Measurements from ENCODE around the gene PIK3R6.

Gene PIK3R6

DNA sequence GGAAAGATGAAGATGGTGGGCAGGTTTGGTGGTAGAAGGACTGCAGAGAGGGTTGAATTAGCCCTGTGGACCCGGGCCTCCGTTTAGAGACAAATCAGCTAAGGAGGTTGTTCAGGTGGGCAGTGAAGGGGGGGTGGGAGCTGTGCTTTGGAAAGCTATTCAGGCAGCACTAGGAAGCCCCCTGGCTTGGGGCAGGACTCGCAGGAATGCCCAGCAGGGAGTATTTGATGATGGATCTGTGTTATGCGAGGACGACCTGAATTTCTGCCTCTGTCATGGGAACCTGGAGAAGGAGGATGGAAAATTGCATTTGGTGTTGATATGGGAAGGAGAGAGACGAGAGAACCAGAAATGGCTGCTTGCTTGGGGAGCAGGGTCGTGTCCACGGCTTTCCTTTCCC lies 112.6 kb downstream of the PIK3R6 start:
- peaks cover 0 to 3% (median 0%) of the 10 kb centered on the region in 5 experiments for H3K27me3 ChIP-seq (replicated peaks in 2 of 5; ENCODE audit: control insufficient read depth in 4 of 5, insufficient read depth in 5 of 5, low read length in 4 of 5)
- no peaks in the 10 kb centered on the region for H3K9me3 ChIP-seq (ENCODE audit: control extremely low read depth in 1 of 5, control insufficient read depth in 4 of 5, insufficient read depth in 2 of 5, low read depth in 1 of 5, low read length in 4 of 5)
- no peaks in the 10 kb centered on the region for H3K36me3 ChIP-seq (ENCODE audit: control insufficient read depth in 4 of 4, insufficient read depth in 4 of 4, low read length in 3 of 4)
- 100% methylated on average over 6 of the region's 8 CpGs for WGBS (ENCODE audit: insufficient coverage)
- POLR2A ChIA-PET, result no interaction called here
- no peaks in the 10 kb centered on the region for H3K4me1 ChIP-seq (ENCODE audit: control extremely low read depth in 1 of 4, control insufficient read depth in 4 of 4, insufficient read depth in 4 of 4, low read length in 3 of 4)
- no peak for DNase-seq
- H3K4me3 ChIP-seq (ENCODE audit: control insufficient read depth in 1 of 7, extremely low read depth in 1 of 7, insufficient read depth in 4 of 7, low read depth in 2 of 7, low read length in 6 of 7), result no peak overlapping the region
- CTCF ChIA-PET, result interaction anchor here (0.7 to 7.9 kb wide), 5 partner anchors 13 to 173 kb away, joined by 3 to 77 read pairs (median 3); no protein-coding TSS in a partner anchor
- H3K27ac ChIP-seq (ENCODE audit: insufficient read depth in 1 of 2, low read depth in 1 of 2, low read length in 2 of 2, poor library complexity in 1 of 2, severe bottlenecking in 2 of 2), result no peak overlapping the region

DNA sequence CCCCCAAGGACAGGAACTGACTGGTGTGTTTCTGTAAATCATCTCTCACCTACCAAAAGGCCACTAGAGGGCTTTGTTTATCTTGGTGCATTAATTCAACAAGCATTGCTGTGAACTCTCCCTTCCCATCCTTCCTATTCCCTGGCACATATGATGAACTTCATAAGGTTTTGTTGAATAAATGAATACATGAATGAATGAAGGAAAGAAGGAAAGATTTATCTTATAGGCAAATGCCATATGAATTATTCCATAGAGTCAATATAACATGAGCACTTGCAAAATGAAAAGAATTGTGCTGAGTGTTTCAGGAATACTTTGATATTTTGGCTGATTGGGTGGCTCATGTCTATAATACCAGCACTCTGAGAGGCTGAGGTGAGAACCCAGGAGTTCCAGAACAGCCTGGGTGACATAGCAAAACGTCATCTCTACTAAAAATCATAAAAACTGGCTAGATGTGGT lies 113.5 kb downstream of the PIK3R6 start:
- peaks cover 0 to 2% (median 0%) of the 10 kb centered on the region in 5 experiments for H3K27me3 ChIP-seq (replicated peaks in 2 of 5; ENCODE audit: control insufficient read depth in 4 of 5, insufficient read depth in 5 of 5, low read length in 4 of 5)
- no peaks in the 10 kb centered on the region for H3K36me3 ChIP-seq (ENCODE audit: control insufficient read depth in 4 of 4, insufficient read depth in 4 of 4, low read length in 3 of 4)
- H3K9me3 ChIP-seq (ENCODE audit: control extremely low read depth in 1 of 5, control insufficient read depth in 4 of 5, insufficient read depth in 2 of 5, low read depth in 1 of 5, low read length in 4 of 5), result no peaks in the 10 kb centered on the region
- no peaks in the 10 kb centered on the region for H3K4me1 ChIP-seq (ENCODE audit: control extremely low read depth in 1 of 4, control insufficient read depth in 4 of 4, insufficient read depth in 4 of 4, low read length in 3 of 4)
- 100% methylated on average over 1 of the region's 1 CpG for WGBS (ENCODE audit: insufficient coverage)
- peak; percentile 44 to 59 (median 55) for DNase-seq
- ChIA-PET CTCF (interaction anchor here (0.7 to 7.9 kb wide), 10 partner anchors 12 to 291 kb away, joined by 3 to 77 read pairs (median 4); no protein-coding TSS in a partner anchor), POLR2A (no interaction called here)
- H3K27ac ChIP-seq (ENCODE audit: insufficient read depth in 1 of 2, low read depth in 1 of 2, low read length in 2 of 2, poor library complexity in 1 of 2, severe bottlenecking in 2 of 2), result no peak overlapping the region
- no peak overlapping the region for H3K4me3 ChIP-seq (ENCODE audit: control insufficient read depth in 1 of 7, extremely low read depth in 1 of 7, insufficient read depth in 4 of 7, low read depth in 2 of 7, low read length in 6 of 7)

DNA sequence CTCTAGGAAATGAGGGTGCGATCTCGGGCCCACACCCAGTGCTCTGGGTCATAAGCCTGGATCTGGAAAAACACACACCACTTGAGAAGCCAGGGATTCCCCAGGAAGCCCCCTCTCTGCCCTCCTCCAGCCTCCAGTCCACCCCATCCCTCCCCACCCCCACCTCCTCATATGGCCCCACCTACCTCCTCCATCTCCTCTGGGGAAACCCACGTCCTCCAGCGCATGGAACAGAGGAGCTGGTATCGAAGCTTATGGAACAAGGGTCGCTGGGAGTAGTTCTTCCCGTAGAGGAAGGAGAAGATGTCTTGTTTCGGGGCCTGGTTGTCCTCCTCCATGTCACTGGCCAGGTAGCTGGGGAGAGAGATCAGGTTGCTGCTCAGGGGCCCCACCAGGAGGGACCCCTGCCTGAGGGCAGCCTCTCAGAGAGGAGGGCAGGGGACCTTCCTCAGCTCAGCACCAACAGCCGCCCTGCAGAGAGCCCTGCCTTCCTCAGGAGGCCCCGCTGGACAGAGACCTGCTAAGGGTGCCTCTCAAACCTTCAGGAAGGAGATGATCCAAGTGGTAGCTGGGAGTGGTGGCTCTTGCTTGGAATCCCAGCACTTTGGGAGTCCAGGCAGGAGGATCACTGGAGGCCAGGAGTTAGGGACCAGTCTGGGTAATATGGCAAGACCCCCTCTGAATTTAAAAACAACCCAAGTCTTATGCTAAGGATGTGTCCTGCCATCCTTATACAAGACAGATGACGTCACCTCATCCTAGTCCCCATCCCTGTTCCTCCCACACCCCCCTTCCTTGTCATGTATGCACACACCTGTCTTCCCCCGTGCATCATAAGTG lies 114.1 kb downstream of the PIK3R6 start:
- no peak overlapping the region for H3K4me3 ChIP-seq (ENCODE audit: control insufficient read depth in 1 of 7, extremely low read depth in 1 of 7, insufficient read depth in 4 of 7, low read depth in 2 of 7, low read length in 6 of 7)
- CTCF ChIA-PET, result interaction anchor here (0.7 to 7.9 kb wide), 9 partner anchors 13 to 290 kb away, joined by 3 to 77 read pairs (median 3); no protein-coding TSS in a partner anchor
- H3K36me3 ChIP-seq (ENCODE audit: control insufficient read depth in 4 of 4, insufficient read depth in 4 of 4, low read length in 3 of 4), result no peaks in the 10 kb centered on the region
- peaks cover 0 to 2% (median 0%) of the 10 kb centered on the region in 5 experiments for H3K27me3 ChIP-seq (replicated peaks in 2 of 5; ENCODE audit: control insufficient read depth in 4 of 5, insufficient read depth in 5 of 5, low read length in 4 of 5)
- POLR2A ChIA-PET, result no interaction called here
- no peaks in the 10 kb centered on the region for H3K9me3 ChIP-seq (ENCODE audit: control extremely low read depth in 1 of 5, control insufficient read depth in 4 of 5, insufficient read depth in 2 of 5, low read depth in 1 of 5, low read length in 4 of 5)
- H3K4me1 ChIP-seq (ENCODE audit: control extremely low read depth in 1 of 4, control insufficient read depth in 4 of 4, insufficient read depth in 4 of 4, low read length in 3 of 4), result no peaks in the 10 kb centered on the region
- H3K27ac ChIP-seq (ENCODE audit: insufficient read depth in 1 of 2, low read depth in 1 of 2, low read length in 2 of 2, poor library complexity in 1 of 2, severe bottlenecking in 2 of 2), result no peak overlapping the region
- WGBS (ENCODE audit: insufficient coverage), result 76% methylated on average over 8 of the region's 12 CpGs
- no peak for DNase-seq
